WTC11 (cell line): ENCODE results near the gene CCDC124. TPM values are rescaled to one million over a fixed set of nuclear protein-coding genes. Genes with fewer than 3 reads are reported as not detected.

ENCODE experiments used
- ATAC-seq: fragments of 200-7000 bp; cut with Tn5 transposase; 2 replicates; pipeline ENCODE4 v1.10.0; 2021; ENCODE audit warnings: mild to moderate bottlenecking, moderate library complexity
- CTCF ChIA-PET: fragments of 300-600 bp; sonication (Branson Sonifier 250); formaldehyde crosslinking; loops from one replicate; lab custom pipeline; 2021; ENCODE audit warnings: antibody characterized with exemption; lab: Charles Lee
- POLR2A ChIA-PET: fragments of 350-600 bp; sonication (Branson Sonifier 250); formaldehyde crosslinking; loops from one replicate; lab custom pipeline; 2021; ENCODE audit warnings: antibody characterized with exemption; lab: Charles Lee
- DNase-seq: peaks from one replicate; pipeline ENCODE4 v3.0.0; 2021; ENCODE audit warnings: low spot score
- H3K27ac Mint-ChIP-seq: 2 replicates; pipeline ENCODE4 v1.8.0; 2021; ENCODE audit warnings: mixed read lengths
- H3K27me3 Mint-ChIP-seq: 2 replicates; pipeline ENCODE4 v1.8.0; 2021; ENCODE audit warnings: low read depth, mild to moderate bottlenecking, moderate library complexity, mixed read lengths
- H3K36me3 Mint-ChIP-seq: 2 replicates; pipeline ENCODE4 v1.8.0; 2021; ENCODE audit warnings: mixed read lengths
- H3K4me1 Mint-ChIP-seq: 2 replicates; pipeline ENCODE4 v1.8.0; 2022; ENCODE audit warnings: mixed read lengths
- H3K4me3 Mint-ChIP-seq: 2 replicates; pipeline ENCODE4 v1.8.0; 2021; ENCODE audit warnings: mild to moderate bottlenecking, moderate library complexity, mixed read lengths
- H3K9me3 Mint-ChIP-seq: 2 replicates; pipeline ENCODE4 v1.8.0; 2021; ENCODE audit warnings: mixed read lengths
- CREM ChIP-seq: sonication (generic); formaldehyde crosslinking; IDR thresholded peaks from 2 replicates; pipeline ENCODE4 v1.8.1; 2022; ENCODE audit warnings: mild to moderate bottlenecking, missing genetic modification reagents, moderate library complexity
- ESRRA ChIP-seq: sonication (generic); formaldehyde crosslinking; IDR thresholded peaks from 2 replicates; pipeline ENCODE4 v1.8.1; 2022; ENCODE audit warnings: mild to moderate bottlenecking, missing genetic modification reagents, borderline replicate concordance
- GABPB1 ChIP-seq: sonication (generic); formaldehyde crosslinking; IDR thresholded peaks from 2 replicates; pipeline ENCODE4 v1.8.1; 2023; ENCODE audit warnings: mild to moderate bottlenecking, missing genetic modification reagents
- SOX15 ChIP-seq: fragments of 250-450 bp; sonication (Bioruptor Pico); IDR thresholded peaks from 2 replicates; pipeline ENCODE4 v1.9.0; 2021; ENCODE audit warnings: mild to moderate bottlenecking
- TCF7 ChIP-seq: sonication (generic); formaldehyde crosslinking; IDR thresholded peaks from 2 replicates; pipeline ENCODE4 v1.8.0; 2022; ENCODE audit warnings: mild to moderate bottlenecking, low read depth, missing genetic modification reagents, moderate library complexity
- TP53 ChIP-seq: sonication (generic); formaldehyde crosslinking; IDR thresholded peaks from 2 replicates; pipeline ENCODE4 v1.8.1; 2023; ENCODE audit warnings: mild to moderate bottlenecking, missing genetic modification reagents
- ZNF232 ChIP-seq: sonication (generic); formaldehyde crosslinking; IDR thresholded peaks from 2 replicates; pipeline ENCODE4 v1.8.0; 2022; ENCODE audit warnings: mild to moderate bottlenecking, missing genetic modification reagents
- ZNF416 ChIP-seq: fragments of 250-450 bp; sonication (Bioruptor Pico); IDR thresholded peaks from 2 replicates; pipeline ENCODE4 v1.9.0; 2021; ENCODE audit warnings: mild to moderate bottlenecking, inconsistent platforms
- ZNF423 ChIP-seq: fragments of 250-450 bp; sonication (Bioruptor Pico); IDR thresholded peaks from 2 replicates; pipeline ENCODE4 v2.1.2; 2022; ENCODE audit warnings: mild to moderate bottlenecking, moderate library complexity
- total RNA-seq: library from RNA; stranded (reverse); gene quantifications from 3 replicates; pipeline ENCODE4 v1.2.3, GENCODE V29; 2021
- TF ChIP-seq, protein P1 (sequence below): fragments of 250-450 bp; sonication (Bioruptor Pico); IDR thresholded peaks from 2 replicates; pipeline ENCODE4 v1.9.0; 2021; ENCODE audit warnings: moderate library complexity, mild to moderate bottlenecking, inconsistent platforms, borderline replicate concordance
- TF ChIP-seq, protein P2 (sequence below): fragments of 250-450 bp; sonication (Bioruptor Pico); IDR thresholded peaks from 2 replicates; pipeline ENCODE4 v1.9.0; 2021; ENCODE audit warnings: mild to moderate bottlenecking, borderline replicate concordance
- TF ChIP-seq, protein P3 (sequence below): sonication (generic); formaldehyde crosslinking; IDR thresholded peaks from 2 replicates; pipeline ENCODE4 v1.8.1; 2023; ENCODE audit warnings: mild to moderate bottlenecking, missing genetic modification reagents, moderate library complexity
- TF ChIP-seq, protein P4 (sequence below): sonication (generic); formaldehyde crosslinking; IDR thresholded peaks from 2 replicates; pipeline ENCODE4 v1.8.1; 2022; ENCODE audit warnings: missing genetic modification reagents, borderline replicate concordance
- TF ChIP-seq, protein P5 (sequence below): fragments of 250-450 bp; sonication (Bioruptor Pico); IDR thresholded peaks from 2 replicates; pipeline ENCODE4 v2.1.2; 2022; ENCODE audit warnings: mild to moderate bottlenecking, moderate library complexity
- TF ChIP-seq, protein P6 (sequence below): sonication (generic); formaldehyde crosslinking; IDR thresholded peaks from 2 replicates; pipeline ENCODE4 v1.8.1; 2023; ENCODE audit warnings: mild to moderate bottlenecking, missing genetic modification reagents, moderate library complexity
- TF ChIP-seq, protein P7 (sequence below): sonication (generic); formaldehyde crosslinking; IDR thresholded peaks from 2 replicates; pipeline ENCODE4 v1.8.0; 2022; ENCODE audit warnings: mild to moderate bottlenecking, missing genetic modification reagents

Gene CCDC124
- total RNA-seq, 1 experiment from 2014 or later, result 156 TPM

DNA sequence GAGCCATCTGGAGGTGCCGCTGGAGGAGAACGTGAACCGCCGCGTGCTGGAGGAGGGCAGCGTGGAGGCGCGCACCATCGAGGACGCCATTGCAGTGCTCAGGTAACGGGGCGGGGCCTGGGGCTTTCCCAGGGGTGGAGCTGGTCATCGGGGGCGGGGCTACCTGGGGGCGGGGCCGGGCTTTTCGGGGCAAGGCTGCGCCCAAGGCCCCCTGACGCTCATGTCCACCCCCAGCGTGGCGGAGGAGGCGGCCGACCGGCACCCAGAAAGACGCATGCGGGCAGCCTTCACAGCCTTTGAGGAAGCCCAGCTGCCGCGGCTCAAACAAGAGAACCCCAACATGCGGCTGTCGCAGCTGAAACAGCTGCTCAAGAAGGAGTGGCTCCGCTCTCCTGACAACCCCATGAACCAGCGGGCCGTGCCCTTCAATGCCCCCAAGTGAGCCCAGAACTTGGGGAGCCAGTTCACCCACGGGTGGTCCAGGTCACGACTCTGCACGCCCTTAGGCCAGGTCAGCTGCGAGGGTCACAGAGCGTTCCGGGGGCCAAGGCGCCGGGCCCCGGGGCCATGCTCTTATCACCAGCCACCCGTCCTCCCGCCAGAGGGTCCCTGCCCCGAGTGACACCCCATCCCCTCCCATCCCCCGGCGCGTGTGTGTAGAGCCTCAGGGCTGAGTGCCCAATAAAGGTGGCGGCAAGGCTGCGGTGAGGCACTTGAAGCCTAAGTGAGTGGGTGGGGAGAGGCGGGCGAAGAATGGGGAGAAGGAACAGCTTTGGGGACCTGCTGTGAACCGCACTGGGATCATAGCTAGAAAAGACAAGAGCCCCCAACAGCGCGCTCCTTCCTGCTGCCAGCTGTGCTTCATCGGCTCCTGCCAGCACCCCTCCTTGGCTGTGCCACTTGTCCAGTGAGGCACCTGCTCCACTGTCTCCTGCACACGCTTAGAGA, 10.7 kb downstream of the CCDC124 start (continued):
- TF ChIP-seq, protein P1, sequence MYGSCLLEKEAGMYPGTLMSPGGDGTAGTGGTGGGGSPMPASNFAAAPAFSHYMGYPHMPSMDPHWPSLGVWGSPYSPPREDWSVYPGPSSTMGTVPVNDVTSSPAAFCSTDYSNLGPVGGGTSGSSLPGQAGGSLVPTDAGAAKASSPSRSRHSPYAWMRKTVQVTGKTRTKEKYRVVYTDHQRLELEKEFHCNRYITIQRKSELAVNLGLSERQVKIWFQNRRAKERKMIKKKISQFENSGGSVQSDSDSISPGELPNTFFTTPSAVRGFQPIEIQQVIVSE (CRISPR knock-in tag), result no peak
- TF ChIP-seq SOX15, result no peak
- no peak for TF ChIP-seq ZNF232 (CRISPR knock-in tag)
- TF ChIP-seq ZNF423 (CRISPR knock-in tag), result no peak
- no peak for TF ChIP-seq TCF7 (CRISPR knock-in tag)
- no peak for TF ChIP-seq GABPB1 (CRISPR knock-in tag)
- TF ChIP-seq, protein P2, sequence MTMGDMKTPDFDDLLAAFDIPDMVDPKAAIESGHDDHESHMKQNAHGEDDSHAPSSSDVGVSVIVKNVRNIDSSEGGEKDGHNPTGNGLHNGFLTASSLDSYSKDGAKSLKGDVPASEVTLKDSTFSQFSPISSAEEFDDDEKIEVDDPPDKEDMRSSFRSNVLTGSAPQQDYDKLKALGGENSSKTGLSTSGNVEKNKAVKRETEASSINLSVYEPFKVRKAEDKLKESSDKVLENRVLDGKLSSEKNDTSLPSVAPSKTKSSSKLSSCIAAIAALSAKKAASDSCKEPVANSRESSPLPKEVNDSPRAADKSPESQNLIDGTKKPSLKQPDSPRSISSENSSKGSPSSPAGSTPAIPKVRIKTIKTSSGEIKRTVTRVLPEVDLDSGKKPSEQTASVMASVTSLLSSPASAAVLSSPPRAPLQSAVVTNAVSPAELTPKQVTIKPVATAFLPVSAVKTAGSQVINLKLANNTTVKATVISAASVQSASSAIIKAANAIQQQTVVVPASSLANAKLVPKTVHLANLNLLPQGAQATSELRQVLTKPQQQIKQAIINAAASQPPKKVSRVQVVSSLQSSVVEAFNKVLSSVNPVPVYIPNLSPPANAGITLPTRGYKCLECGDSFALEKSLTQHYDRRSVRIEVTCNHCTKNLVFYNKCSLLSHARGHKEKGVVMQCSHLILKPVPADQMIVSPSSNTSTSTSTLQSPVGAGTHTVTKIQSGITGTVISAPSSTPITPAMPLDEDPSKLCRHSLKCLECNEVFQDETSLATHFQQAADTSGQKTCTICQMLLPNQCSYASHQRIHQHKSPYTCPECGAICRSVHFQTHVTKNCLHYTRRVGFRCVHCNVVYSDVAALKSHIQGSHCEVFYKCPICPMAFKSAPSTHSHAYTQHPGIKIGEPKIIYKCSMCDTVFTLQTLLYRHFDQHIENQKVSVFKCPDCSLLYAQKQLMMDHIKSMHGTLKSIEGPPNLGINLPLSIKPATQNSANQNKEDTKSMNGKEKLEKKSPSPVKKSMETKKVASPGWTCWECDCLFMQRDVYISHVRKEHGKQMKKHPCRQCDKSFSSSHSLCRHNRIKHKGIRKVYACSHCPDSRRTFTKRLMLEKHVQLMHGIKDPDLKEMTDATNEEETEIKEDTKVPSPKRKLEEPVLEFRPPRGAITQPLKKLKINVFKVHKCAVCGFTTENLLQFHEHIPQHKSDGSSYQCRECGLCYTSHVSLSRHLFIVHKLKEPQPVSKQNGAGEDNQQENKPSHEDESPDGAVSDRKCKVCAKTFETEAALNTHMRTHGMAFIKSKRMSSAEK (CRISPR knock-in tag), result no peak
- TF ChIP-seq, all 79 proteins: peak for 0

DNA sequence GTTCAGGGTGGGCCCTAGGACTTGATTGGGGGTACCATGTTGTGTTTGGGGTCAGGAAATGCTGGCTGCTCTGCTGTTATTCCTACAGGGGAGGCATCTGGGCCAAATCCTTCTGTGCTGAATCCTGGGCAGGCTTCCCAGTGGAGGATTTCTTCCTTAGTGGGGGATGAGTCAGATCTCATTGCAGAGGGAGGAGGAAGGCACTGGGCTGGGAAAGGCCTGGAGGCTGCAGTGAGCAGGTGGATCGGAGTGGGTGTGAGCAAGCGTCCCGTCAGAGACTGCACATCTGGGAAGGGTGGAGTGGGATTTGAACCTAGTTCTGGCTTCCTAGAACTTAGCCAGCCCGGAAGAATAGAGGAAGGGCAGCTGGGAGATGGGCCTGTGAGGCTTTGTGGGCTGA, 11.5 kb downstream of the CCDC124 start:
- H3K27ac Mint-ChIP-seq, result no peak overlapping the region
- ChIA-PET POLR2A (interaction anchor here (0.5 kb wide), 1 partner anchor 474 kb away, joined by 3 read pairs; no protein-coding TSS in a partner anchor), CTCF (interaction anchor here (4.5 to 5.2 kb wide), 2 partner anchors 12 to 52 kb away, joined by 52 to 89 read pairs; partner anchors contain the start of gene CCDC124)
- TF ChIP-seq, protein P3, sequence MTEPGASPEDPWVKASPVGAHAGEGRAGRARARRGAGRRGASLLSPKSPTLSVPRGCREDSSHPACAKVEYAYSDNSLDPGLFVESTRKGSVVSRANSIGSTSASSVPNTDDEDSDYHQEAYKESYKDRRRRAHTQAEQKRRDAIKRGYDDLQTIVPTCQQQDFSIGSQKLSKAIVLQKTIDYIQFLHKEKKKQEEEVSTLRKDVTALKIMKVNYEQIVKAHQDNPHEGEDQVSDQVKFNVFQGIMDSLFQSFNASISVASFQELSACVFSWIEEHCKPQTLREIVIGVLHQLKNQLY (CRISPR knock-in tag), result no peak
- TF ChIP-seq, all 79 proteins: peak for 0
- ATAC-seq (no peak), DNase-seq (no peak)
- Mint-ChIP-seq H3K4me3 (no peak overlapping the region), H3K9me3 (no peaks in the 10 kb centered on the region), H3K36me3 (peaks cover 4% of the 10 kb centered on the region), H3K4me1 (peaks cover 29% of the 10 kb centered on the region), H3K27me3 (peaks cover 7% of the 10 kb centered on the region)

DNA sequence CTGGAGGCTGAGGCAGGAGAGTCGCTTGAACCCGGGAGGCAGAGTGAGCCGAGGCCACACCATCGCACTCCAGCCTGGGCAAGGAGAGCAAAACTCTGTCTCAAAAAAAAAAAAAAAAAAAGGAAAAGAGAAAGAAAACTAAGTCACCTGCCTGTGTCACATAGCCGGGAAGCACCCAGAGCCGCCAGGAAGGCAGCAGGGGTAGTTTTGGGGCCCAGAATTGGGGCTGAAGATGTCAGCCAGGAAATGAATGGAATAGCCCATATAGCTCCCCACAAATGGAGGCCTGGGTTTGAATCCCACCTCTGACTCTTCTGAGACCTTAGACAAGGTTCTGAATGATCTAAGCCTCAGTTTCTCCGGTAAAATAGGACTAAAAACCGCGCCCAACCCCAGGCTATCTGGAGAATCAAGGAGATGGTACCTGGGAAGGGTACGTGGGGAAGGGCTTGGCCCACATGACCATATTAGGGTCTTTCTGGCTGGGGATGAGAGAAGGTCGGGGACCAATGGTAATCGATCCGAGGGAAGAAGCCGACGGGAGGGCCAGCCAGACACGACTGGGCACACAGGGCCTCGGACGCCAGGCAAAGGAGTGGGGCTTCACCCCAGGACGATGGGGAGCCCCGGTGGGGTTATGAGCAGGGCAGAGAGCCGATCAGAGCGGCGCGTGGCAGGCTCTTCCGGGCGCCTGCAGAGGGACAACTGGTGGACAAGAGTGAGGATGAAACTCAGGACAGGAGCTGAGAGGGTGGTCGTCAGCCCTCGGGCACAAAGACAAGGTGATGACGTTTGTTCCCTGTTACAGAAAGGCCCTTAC, 14.4 kb downstream of the CCDC124 start:
- Mint-ChIP-seq H3K4me1 (peaks cover 31% of the 10 kb centered on the region), H3K9me3 (no peaks in the 10 kb centered on the region), H3K27ac (peak overlapping the region; percentile 95), H3K36me3 (no peaks in the 10 kb centered on the region), H3K27me3 (peaks cover 33% of the 10 kb centered on the region), H3K4me3 (peak overlapping the region; percentile 79)
- DNase-seq (no peak), ATAC-seq (peak; percentile 3)
- CTCF ChIA-PET, result interaction anchor here (0.6 to 5.1 kb wide), 14 partner anchors 8 to 332 kb away, joined by 3 to 62 read pairs (median 6); partner anchors contain the start of genes CCDC124, RPL18A and SLC5A5
- TF ChIP-seq, protein P4, sequence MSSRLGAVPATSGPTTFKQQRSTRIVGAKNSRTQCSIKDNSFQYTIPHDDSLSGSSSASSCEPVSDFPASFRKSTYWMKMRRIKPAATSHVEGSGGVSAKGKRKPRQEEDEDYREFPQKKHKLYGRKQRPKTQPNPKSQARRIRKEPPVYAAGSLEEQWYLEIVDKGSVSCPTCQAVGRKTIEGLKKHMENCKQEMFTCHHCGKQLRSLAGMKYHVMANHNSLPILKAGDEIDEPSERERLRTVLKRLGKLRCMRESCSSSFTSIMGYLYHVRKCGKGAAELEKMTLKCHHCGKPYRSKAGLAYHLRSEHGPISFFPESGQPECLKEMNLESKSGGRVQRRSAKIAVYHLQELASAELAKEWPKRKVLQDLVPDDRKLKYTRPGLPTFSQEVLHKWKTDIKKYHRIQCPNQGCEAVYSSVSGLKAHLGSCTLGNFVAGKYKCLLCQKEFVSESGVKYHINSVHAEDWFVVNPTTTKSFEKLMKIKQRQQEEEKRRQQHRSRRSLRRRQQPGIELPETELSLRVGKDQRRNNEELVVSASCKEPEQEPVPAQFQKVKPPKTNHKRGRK, result no peak
- TF ChIP-seq CREM (CRISPR knock-in tag), result no peak
- TF ChIP-seq, protein P5, sequence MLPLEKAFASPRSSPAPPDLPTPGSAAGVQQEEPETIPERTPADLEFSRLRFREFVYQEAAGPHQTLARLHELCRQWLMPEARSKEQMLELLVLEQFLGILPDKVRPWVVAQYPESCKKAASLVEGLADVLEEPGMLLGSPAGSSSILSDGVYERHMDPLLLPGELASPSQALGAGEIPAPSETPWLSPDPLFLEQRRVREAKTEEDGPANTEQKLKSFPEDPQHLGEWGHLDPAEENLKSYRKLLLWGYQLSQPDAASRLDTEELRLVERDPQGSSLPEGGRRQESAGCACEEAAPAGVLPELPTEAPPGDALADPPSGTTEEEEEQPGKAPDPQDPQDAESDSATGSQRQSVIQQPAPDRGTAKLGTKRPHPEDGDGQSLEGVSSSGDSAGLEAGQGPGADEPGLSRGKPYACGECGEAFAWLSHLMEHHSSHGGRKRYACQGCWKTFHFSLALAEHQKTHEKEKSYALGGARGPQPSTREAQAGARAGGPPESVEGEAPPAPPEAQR (CRISPR knock-in tag), result no peak
- TF ChIP-seq, protein P6, sequence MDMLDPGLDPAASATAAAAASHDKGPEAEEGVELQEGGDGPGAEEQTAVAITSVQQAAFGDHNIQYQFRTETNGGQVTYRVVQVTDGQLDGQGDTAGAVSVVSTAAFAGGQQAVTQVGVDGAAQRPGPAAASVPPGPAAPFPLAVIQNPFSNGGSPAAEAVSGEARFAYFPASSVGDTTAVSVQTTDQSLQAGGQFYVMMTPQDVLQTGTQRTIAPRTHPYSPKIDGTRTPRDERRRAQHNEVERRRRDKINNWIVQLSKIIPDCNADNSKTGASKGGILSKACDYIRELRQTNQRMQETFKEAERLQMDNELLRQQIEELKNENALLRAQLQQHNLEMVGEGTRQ (CRISPR knock-in tag), result 0 out of 2 replicates have a peak, but pooled peaks have one; percentile 16
- TF ChIP-seq, protein P7, sequence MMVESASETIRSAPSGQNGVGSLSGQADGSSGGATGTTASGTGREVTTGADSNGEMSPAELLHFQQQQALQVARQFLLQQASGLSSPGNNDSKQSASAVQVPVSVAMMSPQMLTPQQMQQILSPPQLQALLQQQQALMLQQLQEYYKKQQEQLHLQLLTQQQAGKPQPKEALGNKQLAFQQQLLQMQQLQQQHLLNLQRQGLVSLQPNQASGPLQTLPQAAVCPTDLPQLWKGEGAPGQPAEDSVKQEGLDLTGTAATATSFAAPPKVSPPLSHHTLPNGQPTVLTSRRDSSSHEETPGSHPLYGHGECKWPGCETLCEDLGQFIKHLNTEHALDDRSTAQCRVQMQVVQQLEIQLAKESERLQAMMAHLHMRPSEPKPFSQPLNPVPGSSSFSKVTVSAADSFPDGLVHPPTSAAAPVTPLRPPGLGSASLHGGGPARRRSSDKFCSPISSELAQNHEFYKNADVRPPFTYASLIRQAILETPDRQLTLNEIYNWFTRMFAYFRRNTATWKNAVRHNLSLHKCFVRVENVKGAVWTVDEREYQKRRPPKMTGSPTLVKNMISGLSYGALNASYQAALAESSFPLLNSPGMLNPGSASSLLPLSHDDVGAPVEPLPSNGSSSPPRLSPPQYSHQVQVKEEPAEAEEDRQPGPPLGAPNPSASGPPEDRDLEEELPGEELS (CRISPR knock-in tag), result no peak
- 0 out of 2 replicates have a peak, but pooled peaks have one; percentile 60 for TF ChIP-seq ZNF416 (CRISPR knock-in tag)
- TF ChIP-seq TP53 (CRISPR knock-in tag), result no peak
- TF ChIP-seq ZNF232 (CRISPR knock-in tag), result no peak
- no peak for TF ChIP-seq ESRRA (CRISPR knock-in tag)
- POLR2A ChIA-PET, result interaction anchor here (0.7 to 1.4 kb wide), 4 partner anchors 15 to 117 kb away, joined by 3 to 8 read pairs (median 7); partner anchors contain the start of genes CCDC124 and RPL18A
